ENCODE measurements around the gene FAIM2.

DNA sequence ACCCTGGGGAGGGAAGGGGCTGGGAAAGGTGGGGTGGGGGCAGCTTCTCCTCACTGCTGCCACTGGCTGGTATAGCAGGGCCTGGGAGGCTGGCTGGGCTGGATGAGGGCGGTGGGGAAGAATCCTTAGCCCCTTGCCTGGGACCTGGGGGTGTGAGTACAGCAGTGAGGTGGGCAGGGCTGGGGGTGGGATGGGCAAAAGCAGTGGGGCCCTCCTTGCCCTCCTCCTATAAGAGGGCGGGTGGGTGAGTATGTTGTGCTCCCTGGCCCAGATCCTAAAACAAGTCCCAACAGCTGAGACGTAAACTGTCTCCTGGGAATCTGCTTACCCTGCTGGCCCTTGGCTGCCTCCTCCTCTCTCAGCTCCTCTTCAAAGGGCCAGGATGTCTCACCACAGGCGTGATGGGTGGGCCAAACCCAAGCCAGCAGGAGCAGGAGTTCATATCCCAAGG, 77.7 kb downstream of the FAIM2 start:
- TF ChIP-seq, protein P1, sequence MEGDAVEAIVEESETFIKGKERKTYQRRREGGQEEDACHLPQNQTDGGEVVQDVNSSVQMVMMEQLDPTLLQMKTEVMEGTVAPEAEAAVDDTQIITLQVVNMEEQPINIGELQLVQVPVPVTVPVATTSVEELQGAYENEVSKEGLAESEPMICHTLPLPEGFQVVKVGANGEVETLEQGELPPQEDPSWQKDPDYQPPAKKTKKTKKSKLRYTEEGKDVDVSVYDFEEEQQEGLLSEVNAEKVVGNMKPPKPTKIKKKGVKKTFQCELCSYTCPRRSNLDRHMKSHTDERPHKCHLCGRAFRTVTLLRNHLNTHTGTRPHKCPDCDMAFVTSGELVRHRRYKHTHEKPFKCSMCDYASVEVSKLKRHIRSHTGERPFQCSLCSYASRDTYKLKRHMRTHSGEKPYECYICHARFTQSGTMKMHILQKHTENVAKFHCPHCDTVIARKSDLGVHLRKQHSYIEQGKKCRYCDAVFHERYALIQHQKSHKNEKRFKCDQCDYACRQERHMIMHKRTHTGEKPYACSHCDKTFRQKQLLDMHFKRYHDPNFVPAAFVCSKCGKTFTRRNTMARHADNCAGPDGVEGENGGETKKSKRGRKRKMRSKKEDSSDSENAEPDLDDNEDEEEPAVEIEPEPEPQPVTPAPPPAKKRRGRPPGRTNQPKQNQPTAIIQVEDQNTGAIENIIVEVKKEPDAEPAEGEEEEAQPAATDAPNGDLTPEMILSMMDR (IDR thresholded peaks at IDR 0.05; ENCODE audit: insufficient read depth, low read depth, low read length), result no peak
- TF ChIP-seq EZH2 (IDR thresholded peaks at IDR 0.05; ENCODE audit: insufficient read depth, low read length), result no peak
